IPS-15b (cell line): ENCODE measurements around the gene MYOZ2.

Source experiments
- H3K27me3 ChIP-seq: one replicate; pipeline ENCODE4 v1.6.1; 2013; ENCODE audit warnings: low read length; ENCODE audit not compliant: control insufficient read depth, insufficient read depth
- H3K36me3 ChIP-seq: one replicate; pipeline ENCODE4 v1.6.1; 2013; ENCODE audit warnings: low read length; ENCODE audit not compliant: control insufficient read depth, insufficient read depth
- H3K4me1 ChIP-seq: one replicate; pipeline ENCODE4 v1.6.1; 2013; ENCODE audit warnings: mild to moderate bottlenecking, low read length; ENCODE audit not compliant: control insufficient read depth, insufficient read depth
- H3K4me3 ChIP-seq: one replicate; pipeline ENCODE4 v1.5.1; 2013; ENCODE audit warnings: low read depth, low read length
- H3K9ac ChIP-seq: one replicate; pipeline ENCODE4 v1.6.1; 2013; ENCODE audit warnings: low read depth, mild to moderate bottlenecking, low read length
- H3K9me3 ChIP-seq: one replicate; pipeline ENCODE4 v1.6.1; 2013; ENCODE audit warnings: mild to moderate bottlenecking, low read length; ENCODE audit not compliant: control insufficient read depth, insufficient read depth

The MYOZ2 gene

DNA sequence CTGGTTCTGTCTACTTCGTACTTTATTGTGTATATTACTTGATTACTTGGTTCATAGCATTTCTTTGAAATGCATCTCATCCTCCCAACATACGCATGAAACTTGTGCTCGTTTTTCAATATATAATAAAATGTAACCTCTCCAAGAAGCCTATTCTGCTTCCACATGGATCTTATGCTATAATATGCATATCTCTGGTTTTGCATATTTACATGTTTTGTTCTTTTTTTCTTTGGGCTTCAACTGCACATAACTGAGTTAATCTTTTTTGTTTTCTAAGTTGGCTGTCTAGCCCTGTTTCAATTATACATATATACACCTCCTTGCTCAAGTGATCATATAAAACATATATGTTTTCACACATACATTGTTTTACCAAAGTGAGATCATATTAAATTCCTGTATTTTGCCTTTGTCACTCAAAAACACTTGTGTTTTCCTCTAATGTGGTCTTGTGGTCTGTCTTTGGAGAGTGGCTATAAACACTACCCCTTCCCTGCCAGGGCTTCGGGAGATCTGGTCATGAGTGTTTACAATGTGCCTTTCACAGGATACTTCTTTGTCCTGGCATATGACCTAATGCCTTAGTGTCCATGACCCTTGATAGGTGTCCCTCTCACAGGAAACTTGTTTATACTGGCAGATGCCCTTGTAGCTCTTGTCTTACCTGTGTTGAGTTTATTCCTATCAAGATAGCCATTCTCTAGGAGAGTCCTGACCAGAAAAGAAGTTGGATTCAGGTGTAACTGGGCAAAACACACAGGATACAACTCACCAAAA is 94.5 kb downstream of the MYOZ2 start:
- H3K36me3 ChIP-seq, result no peaks in the 10 kb centered on the region
- no peak overlapping the region for H3K9ac ChIP-seq
- no peak overlapping the region for H3K4me3 ChIP-seq
- no peaks in the 10 kb centered on the region for H3K9me3 ChIP-seq
- no peaks in the 10 kb centered on the region for H3K27me3 ChIP-seq
- H3K4me1 ChIP-seq, result no peaks in the 10 kb centered on the region

DNA sequence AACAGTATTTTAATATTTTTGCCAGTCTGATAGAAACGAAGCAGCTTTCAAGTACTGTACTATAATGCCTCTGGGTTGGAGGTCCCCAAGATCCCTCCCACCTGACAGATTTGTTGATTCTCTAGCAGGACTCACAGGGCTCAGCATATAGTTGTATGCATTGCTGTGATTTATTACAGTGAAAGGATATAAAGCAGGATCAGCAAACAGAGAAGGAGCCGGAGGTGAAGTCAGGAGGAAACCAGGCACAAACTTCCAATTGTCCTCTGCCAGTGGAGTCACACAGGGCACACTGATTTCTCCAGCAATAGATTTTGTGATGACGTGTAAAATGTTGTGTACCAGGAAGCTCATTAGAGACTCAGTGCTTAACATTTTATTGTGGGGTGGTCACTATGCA is 95.9 kb downstream of the MYOZ2 start:
- Histone ChIP-seq H3K4me3 (no peak overlapping the region), H3K9ac (no peak overlapping the region), H3K4me1 (no peaks in the 10 kb centered on the region)

DNA sequence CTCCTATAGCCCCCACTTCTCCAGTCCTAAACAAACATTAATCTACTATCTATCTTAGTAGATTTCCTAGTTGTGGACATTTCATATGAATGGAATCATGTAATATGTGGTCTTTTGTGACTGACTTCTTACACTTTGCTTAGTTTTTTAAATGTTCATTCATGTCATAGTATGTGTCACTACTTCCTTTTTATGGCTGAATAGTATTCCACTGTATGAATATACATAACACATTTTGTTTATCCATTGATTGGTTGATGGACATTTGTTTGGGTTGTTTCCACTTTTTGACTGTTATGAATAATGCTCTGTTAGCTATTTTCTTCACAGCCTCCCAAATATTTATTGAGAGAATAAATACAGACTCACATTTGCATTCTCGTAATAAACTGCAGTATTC is 96.7 kb downstream of the MYOZ2 start:
- Histone ChIP-seq H3K27me3 (no peaks in the 10 kb centered on the region), H3K36me3 (no peaks in the 10 kb centered on the region), H3K4me1 (no peaks in the 10 kb centered on the region), H3K9me3 (no peaks in the 10 kb centered on the region), H3K4me3 (no peak overlapping the region), H3K9ac (no peak overlapping the region)

More for the DNA sequence above, 95.9 kb downstream of the MYOZ2 start:
- Histone ChIP-seq H3K36me3 (no peaks in the 10 kb centered on the region), H3K27me3 (no peaks in the 10 kb centered on the region), H3K9me3 (no peaks in the 10 kb centered on the region)

DNA sequence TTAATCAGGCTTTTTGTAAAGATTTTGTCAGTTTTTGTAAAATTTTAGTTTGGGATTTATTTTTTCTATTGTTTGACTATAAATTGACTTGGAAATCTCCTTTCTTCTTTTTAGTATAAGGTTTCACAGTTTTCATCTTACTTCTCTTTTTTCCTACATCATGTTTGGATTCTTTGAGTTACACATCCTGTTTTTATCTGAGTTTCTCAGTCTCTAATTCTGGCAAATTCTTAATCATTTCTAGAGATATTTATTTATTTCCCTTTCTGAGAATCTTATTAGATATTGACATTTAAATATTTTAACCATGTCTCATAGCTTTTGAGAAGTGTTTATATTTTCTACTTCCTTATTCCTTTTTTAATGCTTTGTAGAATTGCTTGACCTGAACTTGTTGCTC is 97.6 kb downstream of the MYOZ2 start:
- peaks cover 6% of the 10 kb centered on the region for H3K4me1 ChIP-seq
- H3K4me3 ChIP-seq, result no peak overlapping the region
- H3K9me3 ChIP-seq, result no peaks in the 10 kb centered on the region
- no peaks in the 10 kb centered on the region for H3K27me3 ChIP-seq
- H3K36me3 ChIP-seq, result no peaks in the 10 kb centered on the region
- no peak overlapping the region for H3K9ac ChIP-seq

DNA sequence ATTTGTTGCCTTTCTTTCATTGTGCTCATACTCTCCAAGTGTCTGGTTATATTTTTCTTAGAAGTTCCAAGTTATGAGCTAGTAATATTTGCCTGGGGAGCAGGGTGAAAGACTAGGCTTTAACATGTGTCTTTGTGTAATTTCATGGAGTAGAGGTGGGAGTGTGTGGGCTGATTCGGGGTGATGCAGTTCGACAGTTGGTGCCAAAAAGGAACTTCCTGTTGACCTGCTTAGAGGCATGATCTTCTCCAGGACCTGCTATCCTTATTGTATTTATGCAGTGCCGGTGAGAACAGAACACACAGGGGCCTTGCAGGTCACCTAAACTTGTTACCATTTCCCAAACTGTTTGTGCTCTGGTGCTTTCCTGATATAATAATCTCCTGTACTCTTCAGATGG is 98.1 kb downstream of the MYOZ2 start:
- Histone ChIP-seq H3K9me3 (no peaks in the 10 kb centered on the region), H3K4me3 (no peak overlapping the region), H3K4me1 (peaks cover 6% of the 10 kb centered on the region), H3K9ac (no peak overlapping the region), H3K36me3 (no peaks in the 10 kb centered on the region), H3K27me3 (no peaks in the 10 kb centered on the region)

DNA sequence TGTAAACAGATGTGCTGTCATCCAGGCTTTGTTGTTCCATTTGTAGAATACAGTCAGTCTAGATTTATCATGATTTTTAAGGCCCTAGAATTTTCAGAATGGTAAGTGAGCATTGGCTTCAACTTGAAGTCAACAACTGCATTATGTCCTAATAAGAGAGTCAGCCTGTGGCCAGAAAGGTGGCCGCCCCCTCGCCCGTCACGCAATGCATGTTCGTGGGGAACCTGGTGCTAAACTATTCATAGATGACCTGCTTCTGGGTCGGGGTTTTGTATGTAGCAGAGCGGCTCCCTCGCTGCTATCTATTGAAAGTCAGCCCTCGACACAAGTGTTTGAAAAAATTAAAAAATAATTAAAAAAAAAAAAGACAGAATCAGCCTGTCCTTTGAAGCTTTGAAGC is 101.6 kb downstream of the MYOZ2 start:
- peaks cover 7% of the 10 kb centered on the region for H3K4me1 ChIP-seq
- no peak overlapping the region for H3K9ac ChIP-seq
- H3K4me3 ChIP-seq, result no peak overlapping the region
- no peaks in the 10 kb centered on the region for H3K9me3 ChIP-seq
- H3K36me3 ChIP-seq, result no peaks in the 10 kb centered on the region
- no peaks in the 10 kb centered on the region for H3K27me3 ChIP-seq
